OCI-LY7 (cell line): Measurements from ENCODE around the gene CHL1. TPM values are rescaled to one million over a fixed set of nuclear protein-coding genes. Genes with fewer than 3 reads are reported as not detected.

Experiments
- BruUV-seq: library from RNA; stranded (reverse); fragments of 400-500 nt; replicated peaks from 2 replicates; lab custom pipeline; 2021; lab: Mats Ljungman, UMichigan
- CTCF ChIA-PET: fragments of 300-600 bp; sonication (Branson Sonifier 250); formaldehyde crosslinking; loops from one replicate; lab custom pipeline; 2022; ENCODE audit warnings: antibody characterized with exemption; ENCODE audit not compliant: unreplicated experiment; lab: Charles Lee
- POLR2A ChIA-PET: fragments of 300-600 bp; sonication (Branson Sonifier 250); formaldehyde crosslinking; loops from one replicate; lab custom pipeline; 2022; ENCODE audit warnings: antibody characterized with exemption; lab: Charles Lee
- DNase-seq: peaks from one replicate; pipeline ENCODE4 v3.0.0-alpha.2; 2015; ENCODE audit warnings: low spot score
- H2AFZ ChIP-seq: fragments of 200-600 bp; sonication (generic), shearing (Covaris generic); 2 replicates; pipeline ENCODE4 v1.6.1; 2014; ENCODE audit warnings: mild to moderate bottlenecking, antibody characterized with exemption, low read length, moderate library complexity
- H3K27ac ChIP-seq: fragments of 200-600 bp; sonication (generic); 2 replicates; pipeline ENCODE4 v1.5.1; 2014; ENCODE audit warnings: mixed run types, low read depth, mild to moderate bottlenecking, moderate library complexity, low read length, inconsistent platforms; ENCODE audit not compliant: poor library complexity, severe bottlenecking
- H3K36me3 ChIP-seq: fragments of 200-600 bp; sonication (generic); 2 replicates; pipeline ENCODE4 v1.6.1; 2014; ENCODE audit warnings: mild to moderate bottlenecking, antibody characterized with exemption, low read length, moderate library complexity, mixed read lengths; ENCODE audit not compliant: insufficient read depth
- H3K4me1 ChIP-seq: fragments of 200-600 bp; sonication (generic); 2 replicates; pipeline ENCODE4 v1.5.1; 2014; ENCODE audit warnings: mild to moderate bottlenecking, low read length; ENCODE audit not compliant: insufficient read depth, poor library complexity, severe bottlenecking
- H3K4me2 ChIP-seq: fragments of 200-600 bp; sonication (generic); 2 replicates; pipeline ENCODE4 v1.6.1; 2014; ENCODE audit warnings: mild to moderate bottlenecking, low read length
- H3K4me3 ChIP-seq: fragments of 200-600 bp; sonication (generic); 2 replicates; pipeline ENCODE4 v1.5.1; 2014; ENCODE audit warnings: mild to moderate bottlenecking, low read depth, low read length; ENCODE audit not compliant: poor library complexity, severe bottlenecking
- H3K79me2 ChIP-seq: fragments of 200-600 bp; sonication (generic); 2 replicates; pipeline ENCODE4 v1.6.1; 2016; ENCODE audit warnings: low read depth, mild to moderate bottlenecking, low read length, moderate library complexity, mixed read lengths; ENCODE audit not compliant: insufficient read depth
- H3K9me2 ChIP-seq: fragments of 200-600 bp; sonication (generic); 2 replicates; pipeline ENCODE4 v1.6.1; 2016; ENCODE audit warnings: mild to moderate bottlenecking, low read length, mixed read lengths; ENCODE audit not compliant: insufficient read depth
- H3K9me3 ChIP-seq: fragments of 200-600 bp; sonication (generic); 2 replicates; pipeline ENCODE4 v1.6.1; 2014; ENCODE audit warnings: mild to moderate bottlenecking, mixed run types, low read length, mixed read lengths
- H4K20me1 ChIP-seq: fragments of 200-600 bp; sonication (generic); 2 replicates; pipeline ENCODE4 v1.6.1; 2014; ENCODE audit warnings: mild to moderate bottlenecking, antibody characterized with exemption, low read length, moderate library complexity, mixed read lengths; ENCODE audit not compliant: insufficient read depth
- EZH2phosphoT487 ChIP-seq: fragments of 200-600 bp; sonication (generic); IDR thresholded peaks from 2 replicates; pipeline ENCODE4 v1.6.1; 2018; ENCODE audit warnings: low read depth, borderline replicate concordance, mild to moderate bottlenecking, mixed run types, antibody characterized with exemption, low read length, moderate library complexity, mixed read lengths
- intact Hi-C: fragments of 100-400 bp; cut with micrococcal nuclease; formaldehyde crosslinking; loops from one replicate; pipeline ENCODE4 v1.10.0; 2022; ENCODE audit not compliant: unreplicated experiment
- total RNA-seq, 2 experiments: library from RNA; depleted of rRNA in 1 of 2; stranded (reverse); fragments of >200 nt in 1 of 2; shearing (Covaris generic) in 1 of 2; gene quantifications; 2 replicates each; pipeline ENCODE4 v1.2.3, GENCODE V29; 2014 to 2022
- TF ChIP-seq, protein P1 (sequence below): fragments of 200-600 bp; sonication (generic); conservative IDR thresholded peaks from 2 replicates; pipeline ENCODE4 v1.5.1; 2014; ENCODE audit warnings: mild to moderate bottlenecking, antibody characterized with exemption, low read length, moderate library complexity, mixed read lengths

CHL1 gene
- total RNA-seq, 2 experiments from 2014 or later, result 0.51 TPM; not detected in 1

DNA sequence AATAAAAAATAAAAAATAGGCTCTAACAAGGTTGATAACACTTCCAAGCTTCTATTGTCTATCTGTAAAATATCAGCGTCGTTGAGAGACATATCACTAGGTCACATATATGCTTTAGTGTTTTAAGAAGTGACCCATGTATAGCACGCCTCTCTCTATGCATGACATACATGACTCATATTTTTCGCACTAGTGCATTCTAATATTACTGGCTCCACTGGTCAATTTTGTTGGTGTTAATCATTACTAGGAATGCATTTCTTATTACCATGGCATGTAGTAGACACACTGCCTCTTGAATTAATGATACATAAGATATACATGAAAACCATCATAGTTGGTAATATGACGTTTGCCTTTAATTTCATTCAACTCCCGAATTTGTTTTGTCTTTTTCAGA, 203.1 kb downstream of the CHL1 start:
- Histone ChIP-seq H4K20me1 (no peaks in the 10 kb centered on the region), H3K9me2 (no peaks in the 10 kb centered on the region), H3K9me3 (no peaks in the 10 kb centered on the region), H3K36me3 (no peaks in the 10 kb centered on the region), H3K79me2 (no peaks in the 10 kb centered on the region), H3K27ac (no peak overlapping the region), H3K4me2 (no peak overlapping the region), H3K4me3 (no peak overlapping the region), H3K4me1 (no peaks in the 10 kb centered on the region), H2AFZ (no peak overlapping the region)
- CTCF ChIA-PET, result no interaction called here
- BruUV-seq, result no TSS peak
- DNase-seq, result no peak
- no peak for TF ChIP-seq EZH2phosphoT487
- TF ChIP-seq, protein P1, sequence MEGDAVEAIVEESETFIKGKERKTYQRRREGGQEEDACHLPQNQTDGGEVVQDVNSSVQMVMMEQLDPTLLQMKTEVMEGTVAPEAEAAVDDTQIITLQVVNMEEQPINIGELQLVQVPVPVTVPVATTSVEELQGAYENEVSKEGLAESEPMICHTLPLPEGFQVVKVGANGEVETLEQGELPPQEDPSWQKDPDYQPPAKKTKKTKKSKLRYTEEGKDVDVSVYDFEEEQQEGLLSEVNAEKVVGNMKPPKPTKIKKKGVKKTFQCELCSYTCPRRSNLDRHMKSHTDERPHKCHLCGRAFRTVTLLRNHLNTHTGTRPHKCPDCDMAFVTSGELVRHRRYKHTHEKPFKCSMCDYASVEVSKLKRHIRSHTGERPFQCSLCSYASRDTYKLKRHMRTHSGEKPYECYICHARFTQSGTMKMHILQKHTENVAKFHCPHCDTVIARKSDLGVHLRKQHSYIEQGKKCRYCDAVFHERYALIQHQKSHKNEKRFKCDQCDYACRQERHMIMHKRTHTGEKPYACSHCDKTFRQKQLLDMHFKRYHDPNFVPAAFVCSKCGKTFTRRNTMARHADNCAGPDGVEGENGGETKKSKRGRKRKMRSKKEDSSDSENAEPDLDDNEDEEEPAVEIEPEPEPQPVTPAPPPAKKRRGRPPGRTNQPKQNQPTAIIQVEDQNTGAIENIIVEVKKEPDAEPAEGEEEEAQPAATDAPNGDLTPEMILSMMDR, result no peak
- POLR2A ChIA-PET, result interaction anchor here (0.9 kb wide), 1 partner anchor 11 kb away, joined by 4 read pairs; no protein-coding TSS in a partner anchor
- intact Hi-C loops, result no loop called here

DNA sequence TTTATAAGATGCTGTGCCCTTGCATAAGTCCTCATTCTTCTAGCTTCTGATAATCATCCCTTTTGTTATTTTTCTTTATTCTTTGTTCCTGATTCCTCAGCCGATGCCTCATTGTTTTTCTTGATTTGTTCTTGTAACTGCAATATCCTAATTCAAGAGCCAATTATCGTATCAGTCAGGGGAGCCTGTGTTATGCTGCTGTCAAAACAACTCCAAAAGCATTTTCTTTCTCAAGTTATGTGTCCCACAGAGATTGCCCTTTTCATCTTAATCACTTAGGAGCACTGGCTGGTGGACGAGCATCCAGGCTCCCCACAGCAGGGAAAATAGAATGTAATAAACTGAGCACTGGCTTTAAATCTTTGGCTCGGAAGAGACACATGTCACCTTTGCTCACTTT, 207.3 kb downstream of the CHL1 start:
- H3K9me3 ChIP-seq, result no peaks in the 10 kb centered on the region
- TF ChIP-seq EZH2phosphoT487, result no peak
- H3K79me2 ChIP-seq, result no peaks in the 10 kb centered on the region
- BruUV-seq, result no TSS peak
- intact Hi-C loops, result no loop called here
- no peaks in the 10 kb centered on the region for H4K20me1 ChIP-seq
- CTCF ChIA-PET, result no interaction called here
- H3K27ac ChIP-seq, result no peak overlapping the region
- H2AFZ ChIP-seq, result no peak overlapping the region
- DNase-seq, result no peak
- no peak overlapping the region for H3K4me2 ChIP-seq
- no peaks in the 10 kb centered on the region for H3K4me1 ChIP-seq
- POLR2A ChIA-PET, result interaction anchor here (3.2 kb wide), 1 partner anchor 9 kb away, joined by 11 read pairs; no protein-coding TSS in a partner anchor
- no peaks in the 10 kb centered on the region for H3K36me3 ChIP-seq
- no peaks in the 10 kb centered on the region for H3K9me2 ChIP-seq
- H3K4me3 ChIP-seq, result no peak overlapping the region

DNA sequence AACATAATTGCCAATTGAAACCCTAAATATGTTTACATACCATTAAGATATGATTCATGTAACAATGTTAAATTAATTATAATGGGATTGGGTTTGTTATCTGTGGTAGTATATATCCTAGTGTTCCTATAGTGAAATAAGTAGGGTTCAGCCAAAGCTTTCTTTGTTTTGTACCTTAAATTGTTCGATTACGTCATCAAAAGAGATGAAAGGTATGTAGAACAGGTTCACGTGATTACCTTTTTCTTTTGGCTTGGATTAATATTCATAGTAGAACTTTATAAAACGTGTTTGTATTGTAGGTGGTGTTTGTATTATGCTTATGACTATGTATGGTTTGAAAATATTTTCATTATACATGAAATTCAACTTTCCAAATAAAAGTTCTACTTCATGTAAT, 212.4 kb downstream of the CHL1 start:
- Histone ChIP-seq H3K27ac (no peak overlapping the region), H3K79me2 (no peaks in the 10 kb centered on the region), H3K9me3 (no peaks in the 10 kb centered on the region), H3K9me2 (no peaks in the 10 kb centered on the region), H3K36me3 (no peaks in the 10 kb centered on the region), H4K20me1 (no peaks in the 10 kb centered on the region), H3K4me1 (no peaks in the 10 kb centered on the region), H3K4me2 (no peak overlapping the region), H3K4me3 (no peak overlapping the region), H2AFZ (no peak overlapping the region)
- ChIA-PET CTCF (no interaction called here), POLR2A (interaction anchor here (0.6 kb wide), 1 partner anchor 9 kb away, joined by 3 read pairs; no protein-coding TSS in a partner anchor)
- no peak for DNase-seq
- TF ChIP-seq, protein P1, result no peak
- no peak for TF ChIP-seq EZH2phosphoT487
- no TSS peak for BruUV-seq
- intact Hi-C loops, result no loop called here
